Measurements from ENCODE around the gene MARCHF6. TPM values are rescaled to one million over a fixed set of nuclear protein-coding genes. Genes with fewer than 3 reads are reported as not detected.

The MARCHF6 gene
- total and polyA plus RNA-seq, 10 donors: 62.0 to 168 (median 112) TPM

DNA sequence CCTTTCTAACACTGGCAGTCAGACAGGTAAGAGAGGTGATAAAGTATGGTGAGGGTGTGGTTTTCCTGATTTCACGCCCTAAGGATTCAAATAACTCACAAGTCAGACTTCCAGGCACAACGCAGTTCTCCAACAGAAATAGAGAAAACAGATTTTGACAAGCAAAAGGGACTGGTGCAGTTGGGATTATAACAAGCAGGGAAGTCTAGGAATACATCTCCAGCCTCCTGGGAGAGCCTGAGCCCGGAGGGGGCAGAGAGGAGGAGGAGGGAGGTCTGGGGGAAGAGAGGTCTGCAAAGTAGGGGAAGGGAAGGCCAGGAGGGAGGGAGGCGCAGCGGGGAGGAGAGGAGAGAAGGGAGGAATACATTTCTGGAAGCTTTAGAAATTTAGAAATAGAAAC lies 47.4 kb upstream of the MARCHF6 start:
- intact Hi-C loops (cut with DNase I; ENCODE audit: low total_unique reads): no loop called here
- Histone ChIP-seq H3K27ac (no peak overlapping the region), H3K4me3 (no peak overlapping the region), H3K27me3 (replicated peaks in 1 of 7) (peaks cover 0 to 23% (median 0%) of the 10 kb centered on the region in 7 donors), H3K36me3 (no peaks in the 10 kb centered on the region), H3K4me1 (peaks cover 0 to 29% (median 14%) of the 10 kb centered on the region in 6 donors), H3K9me3 (no peaks in the 10 kb centered on the region)
- DNase-seq: no peak
- WGBS, 5 donors: 69 to 86% (median 78%) methylated on average over 5 of the region's 5 CpGs
- TF ChIP-seq POLR2AphosphoS5 (IDR thresholded peaks at IDR 0.05) (no peak), POLR2A (IDR thresholded peaks at IDR 0.05) (no peak)
- TF ChIP-seq, protein P1, sequence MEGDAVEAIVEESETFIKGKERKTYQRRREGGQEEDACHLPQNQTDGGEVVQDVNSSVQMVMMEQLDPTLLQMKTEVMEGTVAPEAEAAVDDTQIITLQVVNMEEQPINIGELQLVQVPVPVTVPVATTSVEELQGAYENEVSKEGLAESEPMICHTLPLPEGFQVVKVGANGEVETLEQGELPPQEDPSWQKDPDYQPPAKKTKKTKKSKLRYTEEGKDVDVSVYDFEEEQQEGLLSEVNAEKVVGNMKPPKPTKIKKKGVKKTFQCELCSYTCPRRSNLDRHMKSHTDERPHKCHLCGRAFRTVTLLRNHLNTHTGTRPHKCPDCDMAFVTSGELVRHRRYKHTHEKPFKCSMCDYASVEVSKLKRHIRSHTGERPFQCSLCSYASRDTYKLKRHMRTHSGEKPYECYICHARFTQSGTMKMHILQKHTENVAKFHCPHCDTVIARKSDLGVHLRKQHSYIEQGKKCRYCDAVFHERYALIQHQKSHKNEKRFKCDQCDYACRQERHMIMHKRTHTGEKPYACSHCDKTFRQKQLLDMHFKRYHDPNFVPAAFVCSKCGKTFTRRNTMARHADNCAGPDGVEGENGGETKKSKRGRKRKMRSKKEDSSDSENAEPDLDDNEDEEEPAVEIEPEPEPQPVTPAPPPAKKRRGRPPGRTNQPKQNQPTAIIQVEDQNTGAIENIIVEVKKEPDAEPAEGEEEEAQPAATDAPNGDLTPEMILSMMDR (IDR thresholded peaks at IDR 0.05 in 8 of 11, conservative IDR thresholded peaks at IDR 0.05 in 3 of 11): no peak

DNA sequence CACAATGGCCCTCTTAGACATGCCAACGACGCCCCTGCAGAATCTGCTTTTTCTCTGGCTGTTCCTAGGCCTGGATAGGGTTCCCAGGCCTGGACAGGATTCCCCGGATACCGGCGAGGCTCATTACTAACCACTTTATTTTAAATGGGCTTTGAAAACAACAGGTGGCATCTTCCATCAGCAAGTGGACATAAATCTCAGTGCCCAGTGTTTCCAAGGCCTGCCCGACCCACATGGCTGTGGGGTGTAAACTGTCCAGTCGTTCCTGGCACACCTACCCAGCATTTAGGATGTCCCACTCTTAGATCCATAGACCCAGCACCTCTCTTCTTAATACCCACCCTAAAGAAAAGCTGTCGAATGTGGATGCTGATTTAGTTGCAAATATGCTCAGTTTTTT lies 46.7 kb upstream of the MARCHF6 start:
- peak overlapping the region in 3 of 8 donors; percentile 65 to 79 (median 67) for H3K27ac ChIP-seq
- DNase-seq: no peak

DNA sequence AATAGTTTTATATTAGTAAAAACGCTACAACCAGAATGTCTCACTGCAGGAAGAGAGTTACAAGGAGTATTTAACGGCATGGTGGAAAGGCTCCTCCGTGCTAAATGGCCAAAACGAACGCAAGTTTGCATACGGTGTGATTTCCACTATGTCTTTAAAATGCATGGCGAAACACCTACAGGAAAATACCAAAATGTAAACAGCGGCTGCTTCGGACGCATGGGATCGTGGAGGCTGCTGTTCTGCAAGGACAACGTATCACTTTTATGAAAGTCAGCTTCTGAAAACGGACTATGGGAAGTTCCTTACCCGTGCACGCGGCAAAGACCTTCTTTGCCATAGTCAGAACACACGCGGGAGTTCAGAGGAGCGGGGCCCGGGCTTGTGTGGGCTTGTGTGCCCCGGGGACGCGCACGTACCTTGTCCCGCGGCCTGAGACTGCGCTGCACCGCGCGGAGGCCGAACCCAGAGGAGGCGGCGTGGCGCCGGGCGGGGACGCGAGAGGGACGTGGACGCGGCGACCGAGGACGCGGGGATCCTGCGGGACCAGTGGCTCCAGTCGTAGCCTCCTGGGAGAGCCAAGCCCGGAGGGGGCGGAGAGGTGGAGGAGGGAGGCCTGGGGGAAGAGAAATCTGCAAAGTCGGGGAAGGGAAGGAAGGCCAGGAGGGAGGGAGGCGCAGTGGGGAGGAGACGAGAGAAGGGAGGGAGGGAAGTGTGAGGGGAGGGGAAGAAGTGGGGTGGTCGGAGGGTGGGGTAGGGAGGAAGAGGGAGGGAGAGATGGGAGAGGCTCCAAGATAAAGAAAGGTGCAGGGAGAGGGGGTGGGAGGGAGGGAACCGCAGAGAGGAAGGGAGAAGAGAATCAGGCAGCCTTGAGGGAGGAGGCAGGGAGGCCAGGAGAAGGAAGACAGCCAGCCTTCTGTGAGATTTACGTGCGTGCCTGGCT lies 46.0 kb upstream of the MARCHF6 start, which contains the start of gene CMBL:
CMBL (minus strand) TSS at position 697 of the 943 bp plus-strand sequence. CDS start 17,140 bp downstream, outside the sequence.
- 2 to 3% (median 2%) methylated on average over 47 to 56 of the region's 56 CpGs for WGBS, 5 donors
- peaks cover 0 to 23% (median 0%) of the 10 kb centered on the region in 7 donors for H3K27me3 ChIP-seq (replicated peaks in 1 of 7)
- H3K9me3 ChIP-seq: no peaks in the 10 kb centered on the region
- TF ChIP-seq POLR2A (IDR thresholded peaks at IDR 0.05): no peak
- TF ChIP-seq, protein P1 (IDR thresholded peaks at IDR 0.05 in 8 of 11, conservative IDR thresholded peaks at IDR 0.05 in 3 of 11): no peak
- peak in 2 of 3 donors; percentile 61 to 66 for TF ChIP-seq POLR2AphosphoS5 (IDR thresholded peaks at IDR 0.05)
- H3K36me3 ChIP-seq: no peaks in the 10 kb centered on the region
- DNase-seq: peak; percentile 84
- peak within 1 kb of the TSS in 6 of 8 donors; percentile 29 to 79 (median 64) for H3K27ac ChIP-seq
- H3K4me3 ChIP-seq: peak within 1 kb of the TSS; percentile 35 to 68 (median 49)
- peaks cover 0 to 29% (median 14%) of the 10 kb centered on the region in 6 donors for H3K4me1 ChIP-seq
- intact Hi-C loops (cut with DNase I; ENCODE audit: low total_unique reads): no loop called here

More for the DNA sequence above, 46.7 kb upstream of the MARCHF6 start:
- Histone ChIP-seq H3K27me3 (replicated peaks in 1 of 7) (peaks cover 0 to 23% (median 0%) of the 10 kb centered on the region in 7 donors), H3K9me3 (no peaks in the 10 kb centered on the region), H3K4me1 (peaks cover 0 to 29% (median 14%) of the 10 kb centered on the region in 6 donors), H3K36me3 (no peaks in the 10 kb centered on the region), H3K4me3 (peak overlapping the region in 6 of 8 donors; percentile 48 to 68 (median 50))
- TF ChIP-seq, protein P1 (IDR thresholded peaks at IDR 0.05 in 8 of 11, conservative IDR thresholded peaks at IDR 0.05 in 3 of 11): no peak
- no peak for TF ChIP-seq POLR2AphosphoS5 (IDR thresholded peaks at IDR 0.05)
- TF ChIP-seq POLR2A (IDR thresholded peaks at IDR 0.05): no peak
- intact Hi-C loops (cut with DNase I; ENCODE audit: low total_unique reads): no loop called here
- 57 to 74% (median 61%) methylated on average over 8 of the region's 8 CpGs for WGBS, 5 donors

DNA sequence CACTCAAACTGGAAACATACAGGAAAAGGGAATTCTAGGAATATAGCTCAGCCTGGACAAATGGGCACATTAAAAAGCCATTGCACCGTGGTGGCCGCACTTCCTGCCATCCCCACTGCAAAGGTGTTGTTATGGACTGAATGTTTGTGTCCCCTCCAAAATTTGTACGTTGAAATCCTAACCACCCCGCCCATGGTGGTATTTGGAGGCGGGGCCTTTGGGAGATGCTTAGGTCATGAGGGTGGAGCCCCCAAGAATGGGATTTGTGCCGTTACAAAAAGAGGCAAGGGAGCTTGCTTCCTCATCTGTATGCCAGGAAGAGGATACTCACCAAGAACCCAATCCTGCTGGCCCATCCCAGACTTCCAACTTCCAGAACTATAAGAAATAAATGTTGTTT lies 44.7 kb upstream of the MARCHF6 start:
- TF ChIP-seq POLR2AphosphoS5 (IDR thresholded peaks at IDR 0.05) (no peak), POLR2A (IDR thresholded peaks at IDR 0.05) (no peak)
- TF ChIP-seq, protein P1 (IDR thresholded peaks at IDR 0.05 in 8 of 11, conservative IDR thresholded peaks at IDR 0.05 in 3 of 11): no peak
- peaks cover 0 to 23% (median 0%) of the 10 kb centered on the region in 7 donors for H3K27me3 ChIP-seq (replicated peaks in 1 of 7)
- no peaks in the 10 kb centered on the region for H3K36me3 ChIP-seq
- intact Hi-C loops (cut with DNase I; ENCODE audit: low total_unique reads): no loop called here
- H3K4me1 ChIP-seq: peaks cover 0 to 29% (median 14%) of the 10 kb centered on the region in 6 donors
- WGBS, 5 donors: 81 to 89% (median 85%) methylated on average over 6 of the region's 6 CpGs
- H3K9me3 ChIP-seq: no peaks in the 10 kb centered on the region
- no peak overlapping the region for H3K4me3 ChIP-seq
- DNase-seq: no peak
- H3K27ac ChIP-seq: no peak overlapping the region
